HK-2 (cell line): ENCODE data around the gene DEPDC1B.
"Not testable (repeated sequence)": the region's sequence is repeated elsewhere in the genome, so short reads cannot be mapped to it uniquely, and the experiment has no call there.

Experiments
- DNase-seq: peaks from one replicate; pipeline ENCODE4 v3.0.0-alpha.2; 2018; ENCODE audit not compliant: unreplicated experiment

Gene DEPDC1B

DNA sequence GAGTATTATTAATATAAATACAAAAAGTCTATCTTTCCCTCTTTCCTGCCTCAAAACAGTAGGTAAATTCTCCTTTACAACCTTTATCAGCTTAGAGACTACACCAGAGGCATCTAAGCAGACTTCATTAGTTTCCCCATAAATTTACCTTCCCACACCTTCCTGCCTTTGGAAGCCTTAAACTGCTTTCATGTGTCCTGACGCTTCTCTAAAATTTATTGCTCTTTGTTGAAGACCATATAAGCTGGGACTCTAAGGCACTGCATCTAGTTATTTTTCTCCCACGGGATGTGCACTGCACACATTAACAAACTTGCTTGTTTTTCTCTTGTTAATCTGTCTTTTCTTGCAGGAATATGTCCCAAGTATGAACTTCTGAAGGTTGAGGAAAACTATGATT lies 51.8 kb downstream of the DEPDC1B start:
- no peak for DNase-seq

DNA sequence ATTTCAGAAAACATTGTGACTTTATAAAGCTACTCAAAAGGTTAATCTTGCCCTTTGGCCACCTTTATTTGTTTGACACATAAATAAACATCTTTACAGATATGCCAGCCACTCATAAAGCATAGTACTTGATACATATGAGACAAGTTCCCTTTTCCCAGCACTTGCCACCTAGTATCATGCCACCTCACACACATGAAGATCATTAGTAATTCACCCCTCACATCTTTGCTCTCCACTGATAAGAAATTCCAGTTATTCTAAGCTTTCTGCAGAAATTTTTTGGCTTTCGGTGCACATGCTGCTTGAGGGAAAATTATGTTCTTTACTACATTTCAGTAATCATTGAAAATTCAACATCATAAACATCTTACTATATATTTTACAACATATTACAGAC lies 59.1 kb downstream of the DEPDC1B start:
- DNase-seq: no peak

DNA sequence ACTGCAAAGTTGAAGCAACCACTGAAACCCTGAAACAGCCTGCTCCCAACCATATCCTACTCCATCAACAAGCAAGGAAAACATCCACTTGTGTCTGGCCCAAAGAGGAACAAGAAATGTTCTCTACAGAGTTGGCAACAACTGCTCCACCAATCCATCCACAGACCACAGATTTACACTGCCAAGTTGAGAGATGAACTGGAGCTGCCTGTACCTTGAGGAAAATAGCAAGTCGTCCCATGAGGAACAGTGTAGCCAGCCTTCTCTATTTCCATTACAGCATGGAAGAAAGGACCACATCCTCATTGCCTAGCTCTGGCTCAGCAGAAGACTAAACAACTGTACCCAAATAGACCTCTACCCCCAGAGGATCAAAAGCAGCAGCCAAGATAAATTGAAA lies 60.4 kb downstream of the DEPDC1B start:
- DNase-seq: no peak

GRCh38 chr5:60638300-60638699 lies 61.7 kb downstream of the DEPDC1B start:
- no peak for DNase-seq

DNA sequence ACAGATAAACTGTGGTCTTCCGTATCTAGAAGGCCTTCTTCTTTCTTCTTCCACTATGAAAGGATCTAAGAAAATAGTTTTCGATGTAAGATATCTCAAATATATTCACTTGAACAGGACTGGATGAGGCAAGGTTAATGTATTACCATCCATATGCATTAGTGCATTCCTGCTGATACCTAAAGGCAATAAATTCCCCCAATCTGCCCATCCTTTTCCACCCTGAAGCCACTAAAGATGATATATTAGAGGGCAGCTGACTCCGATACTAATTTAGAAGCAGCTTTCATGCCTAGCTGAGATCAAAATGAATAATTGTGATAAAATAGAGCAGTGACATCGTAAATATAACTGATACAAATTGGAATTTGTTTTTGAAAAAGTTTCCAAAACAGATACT lies 63.3 kb downstream of the DEPDC1B start:
- DNase-seq: no peak

- DNase-seq: no peak
Measured at GRCh38 chr5:60636001-60636400, 64.0 kb downstream of the DEPDC1B start.

DNA sequence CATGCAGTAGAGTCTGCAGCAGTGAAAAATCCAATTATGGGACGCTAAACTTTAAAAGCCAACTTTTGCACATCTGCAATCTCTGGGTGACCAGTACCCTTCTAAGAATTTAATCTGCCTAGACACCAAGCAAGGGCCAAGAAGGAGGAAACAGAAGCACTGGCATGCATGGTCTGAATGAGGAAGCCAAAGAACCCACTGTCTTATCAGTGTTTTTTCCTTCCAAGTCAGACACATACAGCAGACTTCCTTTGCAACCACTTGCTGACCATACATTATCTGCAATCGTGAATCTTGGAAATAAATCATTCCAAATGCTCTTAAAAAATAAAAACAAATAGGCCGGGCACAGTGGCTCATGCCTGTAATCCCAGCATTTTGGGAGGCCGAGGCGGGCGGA lies 65.9 kb downstream of the DEPDC1B start:
- DNase-seq: no peak

- DNase-seq: no peak
Measured at GRCh38 chr5:60633341-60633740, 66.6 kb downstream of the DEPDC1B start.

- DNase-seq: no peak
Measured at GRCh38 chr5:60632153-60632552, 67.8 kb downstream of the DEPDC1B start.

GRCh38 chr5:60630836-60631235 lies 69.1 kb downstream of the DEPDC1B start:
- DNase-seq: no peak

DNA sequence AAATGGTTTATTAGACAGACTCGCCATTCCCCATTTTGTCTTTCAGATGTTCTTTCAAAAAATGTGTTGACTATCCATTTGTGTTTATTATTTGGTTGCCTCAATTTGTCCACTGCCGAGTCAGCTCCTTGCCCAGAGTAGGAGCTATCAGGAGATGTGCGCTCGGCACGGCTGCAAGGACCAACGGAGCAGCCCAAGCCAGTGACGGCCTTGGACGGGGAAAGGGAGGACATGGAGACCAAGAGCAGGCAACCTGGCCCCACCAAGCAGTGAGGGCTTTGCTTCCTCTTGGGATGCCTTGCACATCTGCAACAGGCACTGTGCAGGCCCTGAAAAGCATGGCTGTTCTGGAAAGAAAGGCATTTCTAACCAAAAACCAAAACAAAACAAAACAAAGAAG lies 69.8 kb downstream of the DEPDC1B start:
- DNase-seq: no peak

DNA sequence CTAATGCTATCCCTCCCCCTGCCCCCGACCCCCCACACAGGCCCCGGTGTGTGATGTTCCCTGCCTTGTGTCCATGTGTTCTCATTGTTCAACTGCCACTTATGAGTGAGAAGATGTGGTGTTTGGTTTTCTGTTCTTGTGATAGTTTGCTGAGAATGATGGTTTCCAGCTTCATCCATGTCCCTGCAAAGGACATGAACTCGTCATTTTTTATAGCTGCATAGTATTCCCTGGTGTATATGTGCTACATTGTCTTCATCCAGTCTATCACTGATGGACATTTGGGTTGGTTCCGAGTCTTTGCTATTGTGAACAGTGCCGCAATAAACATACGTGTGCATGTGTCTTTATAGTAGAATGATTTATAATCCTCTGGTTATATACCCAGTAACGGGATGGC lies 75.1 kb downstream of the DEPDC1B start:
- DNase-seq: not testable (repeated sequence)

- DNase-seq: not testable (repeated sequence)
Measured at GRCh38 chr5:60620752-60621151, 79.2 kb downstream of the DEPDC1B start.

DNA sequence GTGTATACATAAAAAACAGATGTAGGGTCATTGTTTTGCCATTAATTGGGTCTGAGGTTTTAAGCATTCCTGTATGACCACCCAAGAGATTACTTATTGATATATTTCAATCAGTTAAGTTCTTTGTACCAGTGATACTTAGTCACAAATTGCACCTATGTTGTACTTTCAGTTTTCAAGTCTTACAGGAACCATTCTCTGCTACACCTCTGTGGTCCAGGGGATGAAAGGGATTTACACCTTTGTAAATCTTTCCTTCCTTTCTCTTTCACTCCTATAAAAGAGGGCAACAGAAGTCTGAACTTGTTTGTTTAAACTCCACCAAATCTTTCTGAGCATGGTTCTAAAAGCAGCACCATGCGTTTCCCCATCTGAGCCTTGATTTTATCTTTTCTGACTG lies 86.1 kb downstream of the DEPDC1B start:
- DNase-seq: no peak

DNA sequence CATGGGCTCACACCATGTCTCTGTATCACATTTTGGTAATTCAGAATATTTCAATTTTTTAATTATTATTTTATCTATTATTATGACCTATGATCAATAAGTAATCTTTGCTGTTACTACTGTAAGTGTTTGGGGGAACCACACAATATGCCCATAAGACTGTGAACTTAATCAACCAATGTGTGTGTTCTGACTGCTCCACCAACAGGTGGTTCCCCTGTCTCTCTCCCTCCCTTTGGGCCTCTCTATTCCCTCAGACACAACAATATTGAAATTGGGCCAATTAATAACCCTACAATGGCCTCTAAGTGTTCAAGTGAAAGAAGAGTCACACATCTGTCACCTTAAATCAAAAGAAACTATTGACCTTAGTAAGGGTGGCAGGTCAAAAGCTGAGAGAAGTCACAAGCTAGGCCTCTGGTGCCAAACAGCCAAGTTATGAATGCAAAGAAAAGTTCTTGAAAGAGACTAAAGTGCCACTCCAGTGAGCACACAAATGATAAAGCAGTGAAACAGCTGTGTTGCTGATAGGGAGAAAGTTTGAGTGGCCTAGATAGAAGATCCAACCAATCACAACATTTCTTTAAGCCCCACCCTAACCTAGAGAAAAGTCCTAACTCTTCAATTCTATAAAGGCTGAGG lies 88.7 kb downstream of the DEPDC1B start:
- no peak for DNase-seq

- no peak for DNase-seq
Measured at GRCh38 chr5:60604771-60605170, 95.2 kb downstream of the DEPDC1B start.

DNA sequence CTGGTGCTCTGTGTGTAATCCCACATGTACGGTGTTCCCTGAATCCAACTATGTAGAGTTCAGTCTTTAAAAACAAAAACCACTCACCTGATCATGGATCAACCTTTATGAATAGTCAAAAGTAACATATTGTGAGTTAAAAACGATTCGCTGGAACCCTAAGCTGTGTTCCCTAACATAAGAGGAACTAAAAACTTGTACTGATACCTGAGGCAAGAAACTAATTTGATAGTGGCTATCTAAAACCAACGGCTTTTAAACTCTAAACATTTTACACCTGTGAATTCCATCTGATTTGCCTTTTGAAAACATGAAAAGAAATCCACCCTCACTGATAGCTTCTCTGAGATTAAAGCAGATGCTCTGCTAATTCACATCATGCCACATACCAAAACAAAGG lies 101.5 kb downstream of the DEPDC1B start:
- DNase-seq: no peak

- no peak for DNase-seq
Measured at GRCh38 chr5:60597572-60598320, 102.2 kb downstream of the DEPDC1B start.

DNA sequence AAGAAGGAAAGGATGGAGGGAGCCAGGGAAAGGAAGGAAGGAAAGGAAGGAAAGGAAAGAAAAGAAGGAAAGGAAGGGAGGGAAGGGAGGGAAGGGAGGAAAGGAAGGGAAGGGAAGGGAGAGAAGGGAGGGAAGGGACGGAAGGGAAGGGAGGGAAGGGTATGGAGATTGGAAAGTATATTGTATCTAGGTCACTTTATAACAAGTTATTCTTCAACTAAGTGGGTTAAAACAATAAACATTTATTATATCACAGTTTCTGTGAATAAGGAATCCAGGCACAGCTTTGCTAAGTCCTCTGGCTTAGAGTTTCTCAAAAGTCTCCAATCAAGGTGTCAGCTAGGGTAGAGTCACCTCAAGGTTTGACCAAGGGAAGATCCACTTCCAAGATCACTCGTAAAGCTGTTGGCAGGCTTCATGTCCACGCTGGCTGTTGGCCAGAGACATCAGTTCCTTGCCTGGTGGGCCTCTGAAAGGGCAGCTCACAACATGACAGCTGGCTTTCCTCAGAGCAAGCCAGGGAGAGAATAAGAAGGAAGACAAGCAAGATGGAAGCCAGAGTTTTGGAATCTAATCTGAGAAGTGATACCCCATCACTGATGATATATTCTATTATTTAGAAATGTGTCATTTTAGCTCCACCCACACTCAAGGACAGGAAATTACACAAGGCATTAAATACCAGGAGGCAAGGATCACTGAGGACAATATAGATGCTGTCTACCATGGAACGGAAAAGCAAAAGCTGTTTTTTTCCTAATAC lies 105.1 kb downstream of the DEPDC1B start:
- no peak for DNase-seq

DNA sequence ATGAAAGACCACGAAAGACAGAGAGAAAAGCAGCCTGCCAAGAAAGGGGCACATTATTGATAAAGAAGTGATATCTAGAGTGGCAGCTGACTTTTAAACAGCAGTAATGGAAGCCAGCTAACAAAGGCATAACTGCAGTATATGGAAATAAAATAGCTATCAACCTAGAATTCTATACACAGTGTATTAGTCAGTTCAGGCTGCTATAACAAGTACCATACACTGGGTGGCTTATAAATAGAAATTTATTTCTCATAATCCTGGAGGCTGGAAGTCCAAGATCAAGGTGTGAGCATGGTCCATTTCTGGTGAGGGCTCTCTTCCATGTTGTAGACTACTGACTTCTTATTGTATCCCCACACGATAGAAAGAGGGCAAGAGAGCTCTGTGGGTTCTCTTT lies 109.8 kb downstream of the DEPDC1B start:
- DNase-seq: no peak

GRCh38 chr5:60587312-60587711 lies 112.7 kb downstream of the DEPDC1B start:
- DNase-seq: not testable (repeated sequence)

- no peak for DNase-seq
Measured at GRCh38 chr5:60586307-60586901, 113.6 kb downstream of the DEPDC1B start.

GRCh38 chr5:60585618-60586017 lies 114.3 kb downstream of the DEPDC1B start:
- no peak for DNase-seq
